Thyroid gland (tissue), 4 donors: ENCODE data around the gene SEC14L1.

Source experiments
- POLR2A ChIP-seq, 2 donors: fragments of 450-650 bp; IDR thresholded peaks; one replicate each; pipeline ENCODE4 v1.6.1; 2017; ENCODE audit warnings: antibody characterized with exemption in 2 of 2, mild to moderate bottlenecking in 2 of 2, moderate library complexity in 1 of 2
- TF ChIP-seq, protein P1 (sequence below), 6 experiments: fragments of 200-600 bp in 3 of 6; fragments of 450-650 bp in 3 of 6; sonication (generic) in 3 of 6; IDR thresholded peaks; one replicate each; pipeline ENCODE4 v1.5.1; 2016 to 2019; ENCODE audit warnings: antibody characterized with exemption in 6 of 6, mild to moderate bottlenecking in 2 of 6, inconsistent platforms in 1 of 6, moderate library complexity in 1 of 6

DNA sequence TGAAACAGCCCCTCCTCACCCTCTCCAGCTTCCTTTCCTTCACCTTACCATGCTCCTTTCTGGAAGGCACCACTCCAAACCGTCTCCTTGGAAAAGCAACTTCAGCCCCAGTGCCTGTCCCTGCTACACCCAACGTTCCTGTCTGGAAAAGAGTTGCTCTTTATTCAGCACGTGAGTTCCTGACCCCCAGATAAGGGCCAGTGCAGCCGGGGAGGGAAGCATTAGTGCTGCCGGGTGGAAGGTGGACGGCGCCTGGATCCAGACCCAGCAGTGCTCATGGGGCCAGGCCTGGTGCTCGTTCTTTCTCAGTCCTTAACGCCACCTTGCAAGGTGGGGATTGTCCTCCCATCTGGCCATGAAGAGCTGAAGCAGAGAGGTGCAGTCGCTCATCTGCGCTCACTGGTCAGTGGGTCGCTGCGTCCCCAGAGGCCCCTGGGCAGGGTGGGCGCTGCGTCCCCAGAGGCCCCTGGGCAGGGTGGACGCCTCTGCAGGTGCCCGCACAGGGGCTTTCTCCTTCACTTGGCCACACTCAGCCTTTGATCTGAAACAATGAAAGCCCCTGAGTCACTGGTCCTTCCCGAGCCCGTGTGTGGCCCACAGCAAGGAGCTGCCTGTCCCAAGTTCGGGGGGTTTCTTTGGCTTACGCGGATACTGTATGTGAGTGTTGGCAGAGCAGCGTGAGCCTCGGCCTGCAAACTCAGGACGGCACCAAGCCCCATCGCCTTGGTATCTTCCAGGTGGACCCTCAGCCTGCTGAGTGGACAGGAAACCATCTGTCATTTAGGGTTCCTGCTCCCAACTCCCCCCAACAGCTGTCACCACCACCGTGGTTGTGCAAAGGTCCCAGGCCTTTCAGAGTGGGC is 117.1 kb downstream of the SEC14L1 start:
- no peak for TF ChIP-seq POLR2A (IDR thresholded peaks at IDR 0.05)
- TF ChIP-seq, protein P1, sequence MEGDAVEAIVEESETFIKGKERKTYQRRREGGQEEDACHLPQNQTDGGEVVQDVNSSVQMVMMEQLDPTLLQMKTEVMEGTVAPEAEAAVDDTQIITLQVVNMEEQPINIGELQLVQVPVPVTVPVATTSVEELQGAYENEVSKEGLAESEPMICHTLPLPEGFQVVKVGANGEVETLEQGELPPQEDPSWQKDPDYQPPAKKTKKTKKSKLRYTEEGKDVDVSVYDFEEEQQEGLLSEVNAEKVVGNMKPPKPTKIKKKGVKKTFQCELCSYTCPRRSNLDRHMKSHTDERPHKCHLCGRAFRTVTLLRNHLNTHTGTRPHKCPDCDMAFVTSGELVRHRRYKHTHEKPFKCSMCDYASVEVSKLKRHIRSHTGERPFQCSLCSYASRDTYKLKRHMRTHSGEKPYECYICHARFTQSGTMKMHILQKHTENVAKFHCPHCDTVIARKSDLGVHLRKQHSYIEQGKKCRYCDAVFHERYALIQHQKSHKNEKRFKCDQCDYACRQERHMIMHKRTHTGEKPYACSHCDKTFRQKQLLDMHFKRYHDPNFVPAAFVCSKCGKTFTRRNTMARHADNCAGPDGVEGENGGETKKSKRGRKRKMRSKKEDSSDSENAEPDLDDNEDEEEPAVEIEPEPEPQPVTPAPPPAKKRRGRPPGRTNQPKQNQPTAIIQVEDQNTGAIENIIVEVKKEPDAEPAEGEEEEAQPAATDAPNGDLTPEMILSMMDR (IDR thresholded peaks at IDR 0.05): no peak
